Lung (tissue), 12 donors: Measurements from ENCODE around the gene F2RL2. TPM values are rescaled to one million over a fixed set of nuclear protein-coding genes. Genes with fewer than 3 reads are reported as not detected.

Experiments
- ATAC-seq: fragments of 200-7000 bp; cut with Tn5 transposase; one replicate; pipeline ENCODE4 v1.9.1; 2020; ENCODE audit warnings: moderate number of reproducible peaks; ENCODE audit not compliant: insufficient read depth, low FRiP score
- DNase-seq, 3 donors: peaks; one replicate each; pipeline ENCODE4 v3.0.0-alpha.2; 2013 to 2017
- H3K27ac ChIP-seq, 2 donors: one replicate each; pipeline ENCODE4 v1.5.1; 2013; ENCODE audit warnings: mild to moderate bottlenecking in 2 of 2, moderate library complexity in 2 of 2, control low read depth in 1 of 2, inconsistent platforms in 1 of 2, low read depth in 1 of 2, low read length in 1 of 2
- H3K27me3 ChIP-seq, 3 donors: one replicate each; pipeline ENCODE4 v1.5.1; 2013; ENCODE audit warnings: low read length in 2 of 3; ENCODE audit not compliant: control insufficient read depth in 3 of 3, insufficient read depth in 3 of 3
- H3K36me3 ChIP-seq, 4 donors: one replicate each; pipeline ENCODE4 v1.5.1; 2013; ENCODE audit warnings: low read length in 4 of 4, mild to moderate bottlenecking in 1 of 4, moderate library complexity in 1 of 4; ENCODE audit not compliant: control insufficient read depth in 4 of 4, insufficient read depth in 4 of 4
- H3K4me1 ChIP-seq, 5 donors: one replicate each; pipeline ENCODE4 v1.5.1; 2013; ENCODE audit warnings: low read length in 5 of 5, mild to moderate bottlenecking in 2 of 5, moderate library complexity in 1 of 5; ENCODE audit not compliant: control insufficient read depth in 5 of 5, insufficient read depth in 5 of 5
- H3K4me3 ChIP-seq: one replicate; pipeline ENCODE4 v1.5.1; 2013; ENCODE audit warnings: mild to moderate bottlenecking, control low read depth, moderate library complexity
- H3K9ac ChIP-seq, 2 donors: one replicate each; pipeline ENCODE4 v1.5.1; 2013; ENCODE audit warnings: low read length in 2 of 2, control low read depth in 1 of 2; ENCODE audit not compliant: insufficient read depth in 1 of 2
- H3K9me3 ChIP-seq, 4 donors: one replicate each; pipeline ENCODE4 v1.5.1; 2013; ENCODE audit warnings: low read length in 3 of 4, mild to moderate bottlenecking in 1 of 4, moderate library complexity in 1 of 4; ENCODE audit not compliant: control insufficient read depth in 4 of 4, insufficient read depth in 3 of 4
- WGBS, 2 donors: extraction: QIAGEN DNeasy Blood & Tissue Kit; methylation state at CpG; one replicate each; pipeline ENCODE4 v1.1.7; 2013; 5-methylcytosine and 5-hydroxymethylcytosine counted together
- polyA plus RNA-seq, 2 donors: library from polyadenylated mRNA; stranded (reverse); fragments of 200-250 nt; gene quantifications; one replicate each; pipeline ENCODE4 v1.2.1, GENCODE V29; 2013
- total RNA-seq, 2 donors: library from RNA; depleted of rRNA in 1 of 2; stranded (reverse); fragments of >200 nt in 1 of 2; gene quantifications; one replicate each; pipeline ENCODE4 v1.2.1, GENCODE V29; 2014 to 2021
- TF ChIP-seq, protein P1 (sequence below): IDR thresholded peaks from 2 replicates; pipeline ENCODE4 v1.5.1; 2012; ENCODE audit warnings: mild to moderate bottlenecking; ENCODE audit errors: control extremely low read depth, extremely low read depth
- donor health status: control.
- donor health status: control.
- donor health status: Bipolar disorder and iron deficiency.
- donor health status: healthy.
- donor health status: DM: yes; HTN: yes; CAD: no.

The F2RL2 gene
- total and polyA plus RNA-seq, 4 donors, result 0.07 to 0.80 (median 0.33) TPM

DNA sequence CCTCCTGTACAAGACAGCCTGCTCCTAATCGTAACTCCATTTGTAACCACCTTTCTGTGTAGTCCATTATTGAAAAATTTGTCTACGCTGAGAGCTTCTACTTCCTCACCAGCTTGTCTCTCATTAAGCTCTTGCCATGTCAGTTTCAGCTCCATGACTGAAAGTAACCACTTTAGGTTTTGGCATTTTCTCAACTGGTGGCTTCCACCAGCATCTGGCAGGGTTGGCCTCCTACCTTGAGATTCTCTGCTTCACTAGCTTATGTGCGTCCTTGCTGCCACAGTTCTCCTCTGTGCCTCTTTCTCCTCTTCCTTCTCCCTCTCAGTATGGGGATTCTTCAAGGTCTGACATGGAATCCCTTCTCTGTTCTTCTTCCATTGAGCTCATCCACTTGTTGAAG, 31.8 kb downstream of the F2RL2 start:
- no peak for DNase-seq
- Histone ChIP-seq H3K4me1 (peaks cover 0 to 3% (median 0%) of the 10 kb centered on the region in 5 donors), H3K4me3 (no peak overlapping the region), H3K9me3 (no peaks in the 10 kb centered on the region), H3K27ac (no peak overlapping the region), H3K27me3 (no peaks in the 10 kb centered on the region), H3K36me3 (no peaks in the 10 kb centered on the region), H3K9ac (no peak overlapping the region)
- WGBS, 2 donors, result 97% methylated on average over 3 of the region's 3 CpGs
- TF ChIP-seq, protein P1, sequence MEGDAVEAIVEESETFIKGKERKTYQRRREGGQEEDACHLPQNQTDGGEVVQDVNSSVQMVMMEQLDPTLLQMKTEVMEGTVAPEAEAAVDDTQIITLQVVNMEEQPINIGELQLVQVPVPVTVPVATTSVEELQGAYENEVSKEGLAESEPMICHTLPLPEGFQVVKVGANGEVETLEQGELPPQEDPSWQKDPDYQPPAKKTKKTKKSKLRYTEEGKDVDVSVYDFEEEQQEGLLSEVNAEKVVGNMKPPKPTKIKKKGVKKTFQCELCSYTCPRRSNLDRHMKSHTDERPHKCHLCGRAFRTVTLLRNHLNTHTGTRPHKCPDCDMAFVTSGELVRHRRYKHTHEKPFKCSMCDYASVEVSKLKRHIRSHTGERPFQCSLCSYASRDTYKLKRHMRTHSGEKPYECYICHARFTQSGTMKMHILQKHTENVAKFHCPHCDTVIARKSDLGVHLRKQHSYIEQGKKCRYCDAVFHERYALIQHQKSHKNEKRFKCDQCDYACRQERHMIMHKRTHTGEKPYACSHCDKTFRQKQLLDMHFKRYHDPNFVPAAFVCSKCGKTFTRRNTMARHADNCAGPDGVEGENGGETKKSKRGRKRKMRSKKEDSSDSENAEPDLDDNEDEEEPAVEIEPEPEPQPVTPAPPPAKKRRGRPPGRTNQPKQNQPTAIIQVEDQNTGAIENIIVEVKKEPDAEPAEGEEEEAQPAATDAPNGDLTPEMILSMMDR, result no peak
- ATAC-seq, result no peak

DNA sequence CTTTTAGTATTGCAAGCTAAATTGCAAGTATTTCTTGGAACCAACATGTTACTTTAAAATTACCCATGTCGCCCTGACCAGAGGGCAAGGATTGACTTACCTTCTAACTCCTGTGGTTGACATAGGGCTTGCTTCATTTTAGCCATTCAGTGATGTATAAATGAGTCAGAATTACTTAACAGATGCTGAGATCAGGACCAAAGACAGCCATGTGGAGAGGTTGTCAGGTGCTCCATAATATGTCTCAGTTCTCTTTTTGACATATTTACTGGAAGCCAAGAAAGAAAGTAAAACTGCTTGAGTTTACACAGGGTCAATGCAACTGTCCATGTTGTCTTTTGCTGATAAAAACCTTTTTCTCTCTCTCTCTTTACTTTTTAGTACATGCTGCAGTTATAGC, 33.2 kb downstream of the F2RL2 start:
- Histone ChIP-seq H3K27me3 (no peaks in the 10 kb centered on the region), H3K27ac (no peak overlapping the region), H3K9me3 (no peaks in the 10 kb centered on the region), H3K9ac (no peak overlapping the region), H3K4me3 (no peak overlapping the region), H3K4me1 (peaks cover 0 to 3% (median 0%) of the 10 kb centered on the region in 5 donors), H3K36me3 (no peaks in the 10 kb centered on the region)
- TF ChIP-seq, protein P1, result no peak
- DNase-seq (no peak), ATAC-seq (no peak)
- WGBS, 2 donors, result 91 to 97% methylated on average over 1 of the region's 1 CpG

DNA sequence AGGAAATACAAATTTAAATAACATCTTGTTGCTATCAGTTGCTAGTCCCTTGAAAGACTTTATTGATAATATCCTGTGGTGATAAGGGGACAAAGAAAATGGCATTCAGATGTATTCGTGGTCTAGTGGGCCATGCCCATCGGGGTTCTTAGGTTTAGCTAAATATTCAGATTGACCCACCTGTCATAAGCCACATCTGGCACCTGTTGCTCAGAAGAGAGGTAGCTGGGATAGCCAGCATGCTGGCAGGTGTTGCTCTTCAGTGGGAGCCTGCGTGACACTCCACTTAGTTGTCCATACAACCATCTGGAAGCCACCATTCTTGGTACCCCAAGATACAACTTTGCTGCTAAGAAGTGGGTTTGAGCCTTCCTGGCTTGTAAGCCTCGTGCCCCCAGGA, 36.7 kb downstream of the F2RL2 start:
- WGBS, 2 donors, result 93 to 96% methylated on average over 4 of the region's 4 CpGs
- Histone ChIP-seq H3K27ac (no peak overlapping the region), H3K4me1 (peaks cover 0 to 5% (median 0%) of the 10 kb centered on the region in 5 donors), H3K9me3 (no peaks in the 10 kb centered on the region), H3K9ac (no peak overlapping the region), H3K4me3 (no peak overlapping the region), H3K27me3 (no peaks in the 10 kb centered on the region), H3K36me3 (no peaks in the 10 kb centered on the region)
- DNase-seq (no peak), ATAC-seq (no peak)
- TF ChIP-seq, protein P1, result no peak

DNA sequence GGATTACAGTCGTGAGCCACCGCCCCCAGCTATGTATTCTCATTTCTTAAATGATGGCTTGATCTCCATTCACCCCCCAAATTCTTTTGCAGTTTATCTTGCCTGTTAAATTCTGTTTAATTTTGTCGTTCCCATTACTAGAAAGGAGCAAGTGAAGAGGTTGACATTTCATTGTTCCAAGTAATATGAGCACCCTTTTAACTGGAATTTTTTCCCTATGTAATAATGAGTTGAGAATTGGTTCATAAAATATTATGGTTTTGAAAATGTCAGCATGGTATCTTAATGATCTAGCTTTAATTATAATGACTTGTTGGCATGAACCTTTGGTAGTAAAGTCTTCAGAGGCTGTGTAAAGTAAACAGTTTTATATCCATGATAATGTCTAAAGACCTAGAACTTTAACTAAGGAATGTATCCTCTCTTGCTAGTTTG, 37.4 kb downstream of the F2RL2 start:
- H3K4me3 ChIP-seq, result no peak overlapping the region
- DNase-seq (no peak), ATAC-seq (no peak)
- TF ChIP-seq, protein P1, result no peak
- 84 to 87% methylated on average over 3 of the region's 3 CpGs for WGBS, 2 donors
- no peaks in the 10 kb centered on the region for H3K9me3 ChIP-seq
- no peak overlapping the region for H3K9ac ChIP-seq
- peaks cover 0 to 1% (median 0%) of the 10 kb centered on the region in 4 donors for H3K36me3 ChIP-seq
- peaks cover 0 to 5% (median 1%) of the 10 kb centered on the region in 5 donors for H3K4me1 ChIP-seq
- no peaks in the 10 kb centered on the region for H3K27me3 ChIP-seq
- H3K27ac ChIP-seq, result no peak overlapping the region
